Measurements from ENCODE around the gene LSM4.

Gene LSM4

GRCh38 chr19:18340990-18341868 is 18.4 kb upstream of the LSM4 start:
- peak overlapping the region; percentile 85 for H3K4me3 ChIP-seq (ENCODE audit: low read depth, low read length)
- peak; percentile 50 for DNase-seq (ENCODE audit: low read depth)
- TF ChIP-seq CTCF (conservative IDR thresholded peaks at IDR 0.05; ENCODE audit: low read depth, low read length), result no peak

- TF ChIP-seq CTCF (conservative IDR thresholded peaks at IDR 0.05; ENCODE audit: low read depth, low read length), result no peak
- DNase-seq (ENCODE audit: low read depth), result peak; percentile 59
- H3K4me3 ChIP-seq (ENCODE audit: low read depth, low read length), result peak within 1 kb of the TSS; percentile 85
These were observed 17.5 kb upstream of the LSM4 start, which contains the start of gene PGPEP1 for GRCh38 chr19:18340190-18340989. Gene PGPEP1, plus strand, starts transcription at chr19:18340598. Its CDS starts 84 bp downstream, at chr19:18340682.

- peak overlapping the region; percentile 85 for H3K4me3 ChIP-seq (ENCODE audit: low read depth, low read length)
- peak; percentile 40 for DNase-seq (ENCODE audit: low read depth)
- TF ChIP-seq CTCF (conservative IDR thresholded peaks at IDR 0.05; ENCODE audit: low read depth, low read length), result peak; percentile 52
These were observed 16.8 kb upstream of the LSM4 start for GRCh38 chr19:18339723-18340122.

DNA sequence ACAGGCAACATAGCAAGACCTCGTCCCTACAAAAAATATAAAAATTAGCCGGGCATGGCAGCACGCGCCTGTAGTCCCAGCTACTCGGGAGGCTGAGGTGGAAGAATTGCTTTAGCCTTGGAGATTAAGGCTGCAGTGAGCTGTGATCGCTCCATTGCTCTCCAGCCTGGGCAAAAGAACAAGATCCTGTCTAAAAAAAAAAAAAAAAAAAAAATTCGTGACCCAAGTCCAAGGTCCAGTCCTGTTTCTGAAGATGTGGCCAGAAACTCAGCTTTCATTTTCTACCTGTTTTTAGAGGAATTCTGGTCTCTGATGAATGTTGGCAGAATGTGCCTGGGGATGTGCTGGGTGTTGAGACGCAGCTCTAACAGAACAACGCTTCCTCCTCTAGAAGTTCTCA is 15.7 kb upstream of the LSM4 start:
- TF ChIP-seq CTCF (conservative IDR thresholded peaks at IDR 0.05; ENCODE audit: low read depth, low read length), result no peak
- no peak overlapping the region for H3K4me3 ChIP-seq (ENCODE audit: low read depth, low read length)
- no peak for DNase-seq (ENCODE audit: low read depth)

DNA sequence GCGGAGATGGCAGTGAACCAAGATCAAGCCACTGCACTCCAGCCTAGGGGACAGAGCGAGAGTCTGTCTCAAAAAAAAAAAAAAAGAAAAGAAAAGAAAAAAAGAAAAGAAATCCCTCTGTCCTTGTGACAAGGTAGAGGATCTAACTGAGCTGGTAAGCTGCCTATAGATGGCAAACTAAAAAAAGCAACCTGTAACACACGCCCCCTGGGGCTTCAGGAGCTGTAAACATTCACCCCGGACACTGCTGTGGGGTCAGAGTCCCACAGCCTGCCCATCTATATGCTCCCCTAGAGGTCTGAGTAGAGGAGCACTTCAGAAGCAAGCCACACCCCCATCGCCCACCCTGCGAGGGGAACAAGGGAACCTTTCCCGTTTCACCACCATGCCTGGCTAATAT is 13.2 kb upstream of the LSM4 start:
- DNase-seq (ENCODE audit: low read depth), result no peak

GRCh38 chr19:18333680-18334079 is 10.8 kb upstream of the LSM4 start:
- TF ChIP-seq CTCF (conservative IDR thresholded peaks at IDR 0.05; ENCODE audit: low read depth, low read length), result no peak
- no peak for DNase-seq (ENCODE audit: low read depth)
- no peak overlapping the region for H3K4me3 ChIP-seq (ENCODE audit: low read depth, low read length)

More for the DNA sequence above, 13.2 kb upstream of the LSM4 start:
- no peak overlapping the region for H3K4me3 ChIP-seq (ENCODE audit: low read depth, low read length)
- no peak for TF ChIP-seq CTCF (conservative IDR thresholded peaks at IDR 0.05; ENCODE audit: low read depth, low read length)
